GM12801 (cell line): Measurements from ENCODE around the gene CRLF1.

Experiments
- TF ChIP-seq, protein P1 (sequence below): IDR thresholded peaks from one replicate; pipeline ENCODE4 v1.5.1; 2011; ENCODE audit warnings: control low read depth; ENCODE audit not compliant: insufficient read length; ENCODE audit errors: extremely low read depth

Gene CRLF1

DNA sequence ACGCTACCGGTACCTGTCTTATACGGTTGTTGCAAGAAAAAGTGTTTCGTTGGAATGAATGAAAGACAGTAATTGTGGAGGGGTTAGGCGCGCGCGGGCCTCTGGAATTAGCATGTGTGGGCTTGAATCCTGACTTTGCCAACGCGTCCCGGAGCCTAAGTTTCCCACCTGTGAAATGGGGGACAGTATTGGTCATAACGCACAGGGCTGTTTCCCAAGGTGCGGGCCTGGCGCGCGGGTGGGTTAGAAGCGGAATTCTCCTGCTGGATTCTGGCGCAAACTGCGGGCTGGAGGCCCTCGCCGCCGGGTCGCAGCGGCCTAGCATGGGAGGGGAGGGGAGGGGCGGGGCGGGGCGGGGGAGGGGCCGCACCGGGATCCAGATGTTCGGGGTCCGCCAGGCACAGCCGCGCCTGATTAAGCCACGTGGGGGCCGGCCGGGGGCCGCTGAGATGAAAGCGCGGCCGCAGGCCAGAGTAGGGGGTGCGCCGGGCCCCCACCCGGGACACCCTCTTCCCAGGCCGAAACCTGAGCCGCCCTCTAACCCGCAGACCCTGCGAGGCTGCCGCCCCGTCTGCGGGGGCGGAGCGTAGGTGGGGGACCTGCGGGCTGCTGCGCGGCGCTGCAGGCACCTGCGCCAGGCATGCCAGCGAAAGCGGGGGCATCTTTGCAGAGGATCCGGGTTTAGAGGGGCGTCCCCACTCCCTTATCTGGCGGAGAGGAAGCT is 4.9 kb upstream of the CRLF1 start:
- TF ChIP-seq, protein P1, sequence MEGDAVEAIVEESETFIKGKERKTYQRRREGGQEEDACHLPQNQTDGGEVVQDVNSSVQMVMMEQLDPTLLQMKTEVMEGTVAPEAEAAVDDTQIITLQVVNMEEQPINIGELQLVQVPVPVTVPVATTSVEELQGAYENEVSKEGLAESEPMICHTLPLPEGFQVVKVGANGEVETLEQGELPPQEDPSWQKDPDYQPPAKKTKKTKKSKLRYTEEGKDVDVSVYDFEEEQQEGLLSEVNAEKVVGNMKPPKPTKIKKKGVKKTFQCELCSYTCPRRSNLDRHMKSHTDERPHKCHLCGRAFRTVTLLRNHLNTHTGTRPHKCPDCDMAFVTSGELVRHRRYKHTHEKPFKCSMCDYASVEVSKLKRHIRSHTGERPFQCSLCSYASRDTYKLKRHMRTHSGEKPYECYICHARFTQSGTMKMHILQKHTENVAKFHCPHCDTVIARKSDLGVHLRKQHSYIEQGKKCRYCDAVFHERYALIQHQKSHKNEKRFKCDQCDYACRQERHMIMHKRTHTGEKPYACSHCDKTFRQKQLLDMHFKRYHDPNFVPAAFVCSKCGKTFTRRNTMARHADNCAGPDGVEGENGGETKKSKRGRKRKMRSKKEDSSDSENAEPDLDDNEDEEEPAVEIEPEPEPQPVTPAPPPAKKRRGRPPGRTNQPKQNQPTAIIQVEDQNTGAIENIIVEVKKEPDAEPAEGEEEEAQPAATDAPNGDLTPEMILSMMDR = no peak

DNA sequence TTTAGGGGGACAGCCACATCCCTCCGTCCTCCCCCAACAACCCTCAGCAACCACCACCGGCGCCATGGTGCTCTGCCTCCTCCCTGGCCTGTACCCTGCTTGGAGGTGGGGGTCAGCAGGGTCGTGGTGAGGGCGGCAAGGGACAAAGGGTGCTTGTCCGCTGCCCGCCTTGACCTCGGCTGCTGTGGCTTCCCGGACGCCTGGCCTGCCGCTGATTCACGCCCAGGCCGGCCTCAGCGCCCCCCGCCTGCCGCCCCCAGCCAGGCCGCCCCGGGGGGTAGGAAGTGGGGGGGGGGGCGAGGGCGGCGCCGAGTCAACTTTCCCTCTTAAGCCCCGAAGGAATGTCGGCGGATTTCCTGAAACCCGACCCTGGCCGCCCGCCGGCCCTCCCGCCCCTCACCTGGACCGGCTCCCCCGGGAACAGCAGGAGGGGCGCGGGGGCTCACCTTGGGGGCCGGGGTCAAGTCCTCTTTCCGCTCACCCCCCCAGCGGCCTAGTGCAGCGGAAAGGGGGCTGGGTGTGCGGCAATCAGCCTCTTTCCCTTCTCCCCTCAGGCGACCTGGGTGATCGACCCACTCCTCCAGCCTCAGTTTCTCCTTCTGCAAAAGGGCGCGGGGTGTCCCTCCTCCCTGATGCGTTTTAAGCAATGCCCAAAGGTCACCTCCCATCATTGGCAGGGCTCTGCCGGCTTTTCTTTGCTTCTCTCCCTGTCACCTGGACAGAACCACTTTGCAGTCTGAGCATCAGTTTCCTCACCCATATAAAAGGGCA is 4.1 kb upstream of the CRLF1 start:
- TF ChIP-seq, protein P1 = no peak

DNA sequence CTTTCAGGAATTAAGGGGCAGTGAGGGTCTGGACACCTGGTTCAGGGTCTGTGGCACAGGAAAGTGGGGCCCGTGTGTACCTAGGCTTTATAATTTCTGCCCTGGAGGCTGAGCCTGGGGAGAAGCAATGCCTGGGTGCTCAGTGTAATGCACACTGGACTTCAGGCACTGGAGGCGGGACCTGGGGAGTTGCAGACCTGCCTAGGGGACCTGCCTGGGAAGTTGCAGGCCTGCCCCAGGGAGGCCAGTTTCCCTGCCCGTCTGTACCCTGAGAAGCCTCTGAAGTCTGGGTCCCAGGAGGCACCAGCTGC is 3.6 kb upstream of the CRLF1 start:
- TF ChIP-seq, protein P1 = no peak

DNA sequence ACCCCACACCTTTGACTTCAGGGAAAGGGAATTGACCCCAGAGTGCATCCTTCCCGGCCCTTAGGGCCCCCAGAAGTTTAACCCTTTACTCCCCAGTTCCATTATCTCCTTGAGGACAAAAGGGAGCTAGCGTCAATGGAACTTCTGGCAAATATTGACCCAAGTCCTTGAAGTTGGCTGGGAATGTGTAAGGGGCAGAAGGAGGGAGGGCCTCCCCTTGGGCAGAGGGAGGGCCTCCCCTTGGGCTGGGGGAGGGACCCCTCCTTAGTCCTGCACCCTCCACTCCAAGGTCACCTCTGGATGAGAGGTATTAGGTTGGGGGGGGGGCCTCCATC is 3.1 kb upstream of the CRLF1 start:
- TF ChIP-seq, protein P1 = no peak

DNA sequence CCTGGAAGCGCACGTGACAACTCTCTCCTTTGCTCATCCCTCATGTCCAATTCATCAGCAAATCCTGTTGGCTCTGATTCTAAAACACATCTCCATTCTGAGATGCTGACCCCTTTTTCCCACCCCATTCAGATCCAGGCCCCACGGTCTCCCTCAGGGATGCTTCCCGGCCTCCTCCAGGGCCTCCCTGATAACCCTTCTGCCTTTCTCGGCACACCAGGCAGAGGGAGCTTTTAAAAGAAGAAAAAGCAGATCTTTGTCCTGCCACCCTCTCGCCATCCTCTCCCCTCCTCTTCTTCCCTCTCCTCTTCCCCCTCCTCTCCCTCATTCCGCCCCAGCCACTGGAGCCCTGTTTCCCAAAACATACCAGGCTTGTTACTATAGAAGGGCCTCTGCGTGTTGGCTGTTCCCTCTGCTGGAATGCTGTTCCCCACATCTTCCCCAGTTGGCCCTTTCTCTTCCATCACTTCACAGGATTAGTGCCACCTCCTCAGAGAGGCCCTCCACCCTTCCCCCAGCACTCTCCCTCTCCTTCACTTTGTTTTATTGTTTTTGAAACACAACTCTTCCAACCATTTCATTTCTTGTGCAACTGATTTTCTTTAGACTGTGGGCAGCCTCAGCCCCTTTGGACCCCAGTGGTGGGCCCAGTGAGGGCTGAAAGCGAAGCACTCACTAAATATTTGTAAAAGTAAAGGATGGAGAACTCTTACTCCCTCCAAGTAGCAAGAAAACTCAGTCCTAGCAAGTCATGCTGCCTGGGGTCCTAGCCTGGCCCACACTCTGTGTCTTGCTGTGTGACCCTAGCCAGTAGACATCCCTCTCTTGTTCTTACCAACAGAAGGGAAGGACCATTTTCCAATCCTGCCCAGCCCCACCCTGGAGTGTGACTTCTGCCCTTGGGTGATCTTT is 2.5 kb upstream of the CRLF1 start:
- TF ChIP-seq, protein P1 = no peak

DNA sequence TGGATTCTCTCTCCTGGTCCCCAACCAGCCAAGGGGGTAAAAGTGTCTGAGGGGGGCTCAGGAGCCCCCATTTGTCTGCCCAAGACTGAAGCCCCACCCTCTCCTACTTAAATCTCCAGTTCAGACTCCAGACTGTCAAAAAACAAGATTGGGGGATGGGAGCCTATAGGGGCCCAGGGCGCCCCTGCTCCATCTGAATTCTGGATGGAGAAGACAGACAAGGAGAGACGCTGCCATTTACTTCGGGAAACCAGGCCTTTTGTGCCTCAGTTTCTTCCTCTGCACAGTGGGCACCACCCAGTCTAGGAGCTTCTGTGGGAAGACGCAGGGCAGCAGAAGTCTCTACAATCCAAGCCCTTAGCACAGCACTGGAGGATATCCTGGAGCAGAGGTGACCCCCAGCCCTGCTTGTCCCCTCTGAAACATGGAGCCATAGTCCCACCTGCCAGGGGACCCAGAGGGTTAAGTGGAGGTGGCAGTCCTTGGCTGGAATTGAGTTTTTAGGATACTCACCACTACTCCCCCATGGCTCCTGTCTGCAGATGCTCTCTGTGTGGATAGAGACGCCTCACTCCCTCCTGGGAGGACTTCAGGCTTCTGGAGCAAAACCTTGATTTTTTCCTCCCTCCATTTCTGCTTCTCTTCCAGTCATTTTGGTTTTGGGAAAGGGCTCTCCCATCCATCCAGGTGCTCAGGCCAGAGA is 1.7 kb upstream of the CRLF1 start:
- TF ChIP-seq, protein P1 = no peak
